ENCODE measurements around the gene LCP1.

LCP1 gene

DNA sequence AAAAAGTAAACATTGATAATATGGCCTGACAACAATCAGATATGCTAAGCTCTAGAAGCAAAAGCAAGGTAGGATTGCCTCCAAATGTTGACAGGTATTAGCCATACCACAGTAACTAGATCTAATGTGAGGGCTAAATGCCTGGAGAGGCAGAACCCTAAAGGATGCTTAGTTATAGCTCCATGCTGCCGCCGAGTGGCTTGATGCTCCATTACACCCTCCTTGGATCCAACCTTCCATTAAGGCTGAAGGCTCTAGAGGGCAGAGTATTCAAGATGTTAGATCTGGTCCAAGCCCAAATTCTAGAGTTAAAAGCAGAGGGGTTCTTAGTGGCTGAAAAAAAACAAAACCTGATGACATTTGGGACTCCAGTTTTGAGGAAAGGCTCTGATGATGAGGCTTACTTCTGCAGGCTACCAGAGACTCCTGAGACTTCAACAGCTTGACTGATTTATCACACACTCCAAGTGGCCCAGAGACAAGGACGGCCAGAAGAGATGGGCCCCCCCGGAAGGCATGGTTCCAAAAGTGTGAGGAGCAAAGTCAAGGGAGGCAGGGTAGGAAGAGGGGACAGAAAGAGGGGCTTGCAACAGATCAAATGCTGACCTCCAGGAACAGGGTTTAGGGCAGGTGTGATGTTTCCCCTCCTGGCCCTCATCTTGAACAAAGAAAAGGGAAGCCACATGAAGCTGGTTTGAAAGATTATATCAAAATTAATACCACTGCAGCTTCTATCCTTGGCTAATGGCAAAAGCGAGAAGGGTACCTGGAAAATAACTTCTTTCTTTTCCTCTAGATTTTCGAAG is 55.2 kb downstream of the LCP1 start:
- DNase-seq = no peak

GRCh38 chr13:46126056-46126455 is 55.9 kb downstream of the LCP1 start:
- DNase-seq = no peak

DNA sequence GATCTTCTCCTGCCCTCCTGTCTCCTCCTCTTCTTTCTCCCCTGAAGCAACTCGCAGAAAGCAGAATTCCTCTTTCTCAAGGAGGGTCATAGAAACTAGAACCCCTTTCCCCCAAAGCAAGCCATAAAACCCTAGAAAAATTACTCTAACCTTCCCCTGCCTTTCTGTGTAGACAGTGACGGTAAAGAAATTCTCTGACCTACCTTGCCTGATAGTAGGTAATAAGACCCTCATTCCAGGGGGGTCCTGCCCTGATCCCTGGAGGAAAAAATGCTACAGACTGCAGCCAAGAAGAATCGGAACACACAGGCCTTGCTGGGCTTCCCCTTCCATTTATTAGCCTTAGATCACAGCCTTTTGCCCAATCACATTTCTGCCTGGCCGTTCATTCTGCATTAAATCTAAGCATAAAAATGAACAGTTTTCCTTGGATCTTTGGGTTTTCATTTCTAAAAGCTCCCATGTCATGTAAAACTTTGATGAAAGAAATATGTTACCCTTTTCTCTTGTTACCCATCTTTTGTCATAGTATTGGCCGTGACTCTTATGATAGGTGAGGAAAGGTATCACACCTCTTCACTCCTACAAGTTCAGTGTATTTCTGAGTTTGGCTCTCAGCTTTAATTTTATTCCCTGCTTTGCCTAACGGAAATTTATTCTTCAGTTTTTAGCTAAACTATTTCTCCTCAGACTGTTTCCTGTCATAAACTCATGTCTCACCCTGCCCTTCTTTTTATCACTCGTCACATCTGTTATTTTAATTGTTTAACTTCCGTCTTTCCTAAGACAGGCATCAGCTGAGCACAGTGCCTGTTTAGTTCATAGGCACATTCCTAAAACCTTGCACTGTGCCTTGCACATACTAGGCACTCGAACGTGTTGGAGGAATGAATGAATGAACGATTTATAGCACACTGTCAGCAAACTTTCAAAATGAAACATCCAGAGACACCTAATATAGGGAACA is 56.7 kb downstream of the LCP1 start:
- DNase-seq = no peak

DNA sequence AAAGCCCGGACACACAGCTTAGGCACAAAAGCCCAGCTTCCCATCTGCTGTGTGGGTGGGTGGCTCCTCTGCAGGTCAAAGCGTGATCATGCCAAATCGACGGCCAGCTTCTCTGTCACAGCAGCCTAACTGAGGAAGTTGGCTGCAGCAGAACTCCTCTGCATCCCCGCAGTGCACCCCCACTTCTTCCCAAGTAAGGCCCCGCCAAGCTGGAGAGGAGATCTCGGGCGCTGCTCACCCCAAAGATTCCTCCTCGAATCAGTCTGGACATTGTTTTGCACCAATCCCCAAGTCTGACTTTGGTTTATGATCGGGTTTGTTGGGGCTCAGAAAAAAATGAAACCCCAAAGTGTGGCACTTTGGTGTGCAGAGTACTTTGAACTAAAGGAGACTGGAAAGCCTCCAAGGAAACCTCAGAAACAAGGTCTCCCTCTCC is 57.4 kb downstream of the LCP1 start:
- DNase-seq = no peak

DNA sequence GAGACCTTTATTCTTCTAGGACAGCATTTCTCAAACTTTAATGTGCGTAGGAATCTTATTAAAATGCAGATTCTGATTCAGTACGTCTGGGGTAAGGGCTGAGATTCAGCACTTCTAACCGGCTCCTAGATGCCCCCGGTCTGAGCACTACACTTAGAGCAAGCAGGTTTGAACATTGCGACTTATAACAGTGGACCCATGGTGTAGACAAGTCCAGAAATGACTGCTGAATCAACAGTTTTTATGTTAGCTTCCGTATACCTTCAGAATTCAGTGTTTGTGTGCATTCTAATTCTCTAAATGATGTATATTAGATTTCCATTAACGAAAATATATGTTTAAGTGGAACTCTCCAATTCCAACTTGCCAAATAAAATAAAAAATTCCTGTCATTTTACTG is 59.7 kb downstream of the LCP1 start:
- DNase-seq = no peak

DNA sequence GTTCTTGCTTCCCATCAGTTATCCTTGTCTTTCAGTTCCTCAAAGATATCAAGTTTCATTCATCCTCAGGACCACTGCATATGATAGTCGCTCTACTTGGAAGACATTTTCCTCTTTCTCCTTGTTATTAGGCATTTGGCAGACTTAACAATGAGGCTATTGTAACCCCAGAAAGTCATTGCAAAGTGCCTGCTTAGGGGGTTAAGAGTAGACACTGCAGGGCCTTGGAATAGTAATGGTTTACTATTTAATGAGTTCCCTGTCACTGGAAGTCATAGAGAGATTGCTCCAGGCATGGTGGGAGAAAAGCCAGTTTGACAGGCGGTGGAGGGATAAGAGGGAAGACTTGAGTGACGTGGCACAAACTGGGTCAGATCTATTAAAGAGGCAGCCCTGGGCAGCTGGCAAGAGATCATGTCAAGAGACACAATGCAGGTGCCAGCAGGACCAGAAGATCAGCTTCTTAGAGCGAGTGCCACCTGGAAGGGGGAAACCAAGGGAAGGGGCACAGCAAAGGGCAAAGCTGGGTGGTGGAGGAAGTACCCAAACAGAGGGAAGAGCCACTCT is 60.3 kb downstream of the LCP1 start:
- no peak for DNase-seq

- no peak for DNase-seq
These were observed 60.9 kb downstream of the LCP1 start for GRCh38 chr13:46121033-46121432.

DNA sequence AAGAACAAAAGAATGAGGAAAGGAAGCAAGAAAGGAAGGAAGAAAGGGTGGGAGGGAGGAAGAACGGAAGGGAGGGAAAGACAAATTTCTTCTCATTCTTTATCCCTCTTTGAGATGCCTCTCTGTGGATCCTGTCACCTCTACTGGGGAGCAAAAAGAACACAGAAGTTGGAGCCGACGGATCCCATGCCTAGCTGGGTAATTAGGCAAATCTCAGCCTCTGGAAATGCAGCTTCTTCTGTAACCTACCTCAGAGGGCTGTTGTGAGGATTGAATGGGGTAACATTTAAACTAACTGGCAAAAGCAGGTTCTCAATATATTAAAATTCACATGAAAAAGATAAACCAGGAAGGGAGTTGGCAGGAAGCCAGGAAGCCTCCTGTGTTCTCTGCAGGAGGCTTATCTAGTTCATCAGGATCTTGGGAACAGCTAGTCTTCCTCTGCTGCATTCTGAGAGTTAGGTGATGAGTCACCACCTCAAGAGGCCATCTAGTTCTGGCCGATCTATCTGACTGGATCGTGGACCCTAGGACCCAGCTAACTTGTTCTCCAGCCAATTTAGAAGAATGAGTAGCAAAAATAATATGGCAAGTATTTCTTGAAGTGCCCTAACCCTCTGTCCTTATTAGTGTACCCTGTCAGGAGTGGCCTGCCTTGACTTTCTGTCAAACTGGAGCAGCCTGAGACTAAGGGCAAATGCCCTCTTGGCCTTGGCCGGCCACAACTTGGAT is 61.9 kb downstream of the LCP1 start:
- no peak for DNase-seq

- DNase-seq = no peak
These were observed 65.1 kb downstream of the LCP1 start for GRCh38 chr13:46116653-46117502.

- no peak for DNase-seq
These were observed 67.4 kb downstream of the LCP1 start for GRCh38 chr13:46114613-46115012.

DNA sequence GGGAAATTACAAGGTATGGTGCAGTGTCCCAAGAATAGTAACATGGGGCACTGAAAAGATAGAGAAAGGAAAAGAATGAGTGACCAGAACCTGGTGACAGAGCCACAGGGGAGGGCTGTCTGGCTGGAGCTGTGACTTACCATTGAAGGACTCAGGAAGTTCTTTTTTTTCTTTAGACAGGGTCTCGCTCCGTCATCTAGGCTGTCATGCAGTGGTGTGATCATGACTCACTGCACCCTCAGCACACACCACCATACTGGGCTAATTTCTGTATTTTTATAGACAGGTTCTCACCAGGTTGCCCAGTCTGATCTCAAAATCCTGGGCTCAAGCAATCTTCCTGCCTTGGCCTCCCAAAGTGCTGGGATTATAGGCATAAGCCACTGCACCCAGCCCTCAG is 68.4 kb downstream of the LCP1 start:
- DNase-seq = no peak

DNA sequence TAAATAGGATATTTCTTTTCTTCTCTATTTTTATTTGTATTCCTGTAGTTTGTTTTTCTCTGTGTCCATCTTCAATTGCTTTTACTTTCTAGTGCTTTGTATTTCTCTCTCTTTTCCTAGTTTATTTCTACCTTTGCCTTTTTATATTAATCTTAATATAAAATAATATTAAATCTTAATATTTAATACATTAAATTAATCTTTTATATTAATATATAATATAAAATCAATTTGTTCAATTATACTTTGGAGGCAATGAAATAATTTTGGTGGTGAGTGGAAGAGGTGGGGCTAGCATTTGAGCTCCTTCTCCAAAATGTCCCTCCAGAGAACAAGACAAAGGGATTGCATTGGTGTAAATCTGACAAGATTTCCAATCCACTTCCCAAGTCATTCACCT is 70.8 kb downstream of the LCP1 start:
- DNase-seq = no peak

- no peak for DNase-seq
These were observed 72.5 kb downstream of the LCP1 start for GRCh38 chr13:46109451-46109850.

DNA sequence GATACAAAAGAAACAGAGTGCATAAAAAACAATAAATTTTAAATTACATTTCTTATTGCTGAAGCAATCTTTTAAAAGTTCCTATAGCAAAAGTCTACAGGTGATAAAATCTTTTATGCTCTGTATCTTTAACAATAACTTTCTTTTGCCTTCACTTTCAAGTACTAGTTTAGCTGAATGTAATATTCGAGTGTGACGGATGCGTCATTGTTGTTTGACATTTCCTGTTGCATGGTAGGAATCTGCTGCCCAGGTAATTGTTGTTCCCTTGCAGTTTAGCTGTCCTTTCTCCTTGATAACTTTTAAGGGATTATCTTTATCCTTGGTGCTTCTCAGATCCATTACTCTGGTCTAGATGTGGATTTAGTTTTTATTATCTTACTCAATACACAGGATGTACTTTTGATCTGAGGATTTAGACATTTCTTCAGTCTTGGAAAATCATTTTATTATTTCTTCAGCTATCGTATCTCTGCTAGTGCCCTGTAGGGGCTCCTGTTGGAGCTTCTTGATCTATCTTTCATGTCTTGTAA is 75.1 kb downstream of the LCP1 start:
- no peak for DNase-seq

DNA sequence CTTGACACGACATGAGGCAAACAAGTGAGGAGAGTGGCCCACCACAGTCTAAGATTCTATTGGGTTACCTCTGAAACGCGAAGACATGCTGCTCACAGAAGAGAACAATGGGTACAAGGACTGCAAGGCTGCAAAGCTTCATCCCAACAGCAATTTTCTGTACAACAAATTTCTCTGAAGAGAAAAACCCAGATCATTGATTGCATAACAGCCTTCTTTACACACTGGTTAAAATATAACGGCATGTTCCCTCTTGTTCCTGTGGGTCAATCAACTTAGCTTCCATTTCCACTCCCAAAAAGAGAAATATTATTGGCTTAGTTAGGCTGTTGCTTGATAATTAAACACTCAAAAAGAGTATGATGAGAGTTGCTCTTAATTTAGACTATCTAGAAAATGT is 77.1 kb downstream of the LCP1 start, which contains the start of gene CPB2:
TSS of gene CPB2 (minus strand) at position 166 of the 400 bp plus-strand sequence. CDS start at position 142, 24 bp downstream.
- no peak for DNase-seq

DNA sequence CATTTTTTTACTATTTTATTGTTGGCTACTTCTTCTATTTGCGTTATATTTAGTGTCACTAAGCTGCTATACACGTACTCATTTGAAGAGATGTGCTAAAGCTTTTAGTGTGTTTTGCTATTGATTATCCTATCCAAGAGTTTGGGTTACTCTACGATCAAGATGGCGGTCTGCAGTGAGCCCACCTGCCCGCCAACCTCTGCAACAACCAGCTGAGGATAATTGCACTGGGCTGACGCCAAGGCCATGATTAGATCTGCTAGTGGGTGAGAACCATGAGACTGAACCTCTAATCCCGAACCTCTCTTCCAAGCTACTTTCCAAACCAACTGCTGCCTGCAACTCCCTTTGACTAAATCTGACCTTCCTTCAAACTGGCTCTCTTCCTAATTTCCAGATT is 78.9 kb downstream of the LCP1 start:
- DNase-seq = no peak

- no peak for DNase-seq
These were observed 79.7 kb downstream of the LCP1 start for GRCh38 chr13:46102255-46102605.

GRCh38 chr13:46101484-46102254 is 80.3 kb downstream of the LCP1 start:
- no peak for DNase-seq

DNA sequence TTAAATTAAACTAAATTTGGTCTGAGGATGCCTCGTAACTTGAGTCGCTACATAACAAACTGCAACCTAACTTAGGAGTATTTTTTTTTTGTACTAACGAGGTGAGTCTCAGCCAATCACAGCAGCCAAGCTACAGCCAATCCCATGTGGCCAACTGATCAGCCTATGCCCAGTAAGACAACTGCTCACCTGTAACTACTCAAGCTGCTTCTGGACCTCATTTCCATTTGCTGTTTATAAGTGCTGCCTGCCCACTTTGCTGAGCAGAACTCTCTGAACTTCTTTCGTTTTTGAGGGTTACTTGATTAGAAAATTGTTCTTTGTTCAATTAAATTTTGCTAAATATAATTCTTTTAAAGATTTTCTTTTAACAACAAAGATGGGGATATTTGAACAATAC is 81.0 kb downstream of the LCP1 start:
- DNase-seq = no peak

DNA sequence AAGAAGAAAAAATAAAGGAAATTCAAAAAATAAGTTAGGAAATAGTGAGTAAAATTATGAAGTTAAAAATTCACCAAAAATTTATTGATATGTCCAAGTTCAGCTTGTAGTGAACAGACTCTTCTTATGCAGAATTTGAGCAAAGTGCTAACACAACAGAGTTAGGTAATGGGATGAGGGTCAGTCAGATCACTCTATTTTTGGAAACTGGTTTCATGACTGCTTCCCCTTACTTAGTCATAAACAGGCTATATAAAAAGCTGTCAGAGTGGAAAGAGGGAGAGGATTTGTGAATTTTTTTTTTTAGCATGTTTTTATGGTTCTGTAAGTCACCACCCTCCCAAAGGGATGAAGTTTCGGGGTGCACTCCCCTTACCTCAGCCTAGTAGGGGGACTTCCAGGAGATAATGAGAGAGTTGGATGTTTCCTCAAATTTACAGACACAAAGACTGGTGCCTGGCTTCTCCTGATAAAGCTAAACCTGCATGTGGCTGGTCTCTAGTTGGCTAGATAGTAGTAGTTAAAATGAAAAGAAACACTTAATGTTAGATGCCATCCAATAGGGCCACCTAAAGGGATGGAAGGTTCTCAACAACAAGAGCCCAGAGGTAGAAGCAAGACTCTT is 81.7 kb downstream of the LCP1 start:
- DNase-seq = no peak
